K562 (cell line): ENCODE results near the gene HAPLN2. TPM values are rescaled to one million over a fixed set of nuclear protein-coding genes. Genes with fewer than 3 reads are reported as not detected.

Experiments
- ATF7 ChIP-seq: fragments of 450-650 bp; IDR thresholded peaks from 2 replicates; pipeline ENCODE4 v1.7.1; 2014; ENCODE audit warnings: mild to moderate bottlenecking, moderate library complexity
- BACH1 ChIP-seq: fragments of 200-800 bp; sonication (Bioruptor generic); IDR thresholded peaks from 2 replicates; pipeline ENCODE4 v1.6.1; 2016; ENCODE audit warnings: missing genetic modification characterization, missing compliant biosample characterization
- BRF1 ChIP-seq: IDR thresholded peaks from 3 replicates; pipeline ENCODE4 v1.6.1; 2011; ENCODE audit warnings: borderline replicate concordance, mild to moderate bottlenecking; ENCODE audit not compliant: insufficient read length; ENCODE audit errors: extremely low read depth
- CCNT2 ChIP-seq: IDR thresholded peaks from 2 replicates; pipeline ENCODE4 v1.6.1; 2011; ENCODE audit warnings: borderline replicate concordance, low read depth, mild to moderate bottlenecking, moderate library complexity, mixed read lengths, low read length; ENCODE audit not compliant: insufficient read length; ENCODE audit errors: extremely low read depth
- DDX20 ChIP-seq: fragments of 450-650 bp; IDR thresholded peaks from 2 replicates; pipeline ENCODE4 v1.6.1; 2016; ENCODE audit warnings: missing genetic modification characterization, low read depth, mild to moderate bottlenecking, missing compliant biosample characterization, moderate library complexity
- DMBX1 ChIP-seq: fragments of 250-450 bp; sonication (Bioruptor Pico); IDR thresholded peaks from 2 replicates; pipeline ENCODE4 v1.8.0; 2022; ENCODE audit warnings: inconsistent platforms, mild to moderate bottlenecking, moderate library complexity, borderline replicate concordance
- FOSL1 ChIP-seq: fragments of 200-800 bp; sonication (Bioruptor generic); conservative IDR thresholded peaks from 2 replicates; pipeline ENCODE4 v1.6.1; 2016; ENCODE audit warnings: missing genetic modification characterization, missing compliant biosample characterization
- FUS ChIP-seq: fragments of 200-400 bp; formaldehyde crosslinking; optimal IDR thresholded peaks from 2 replicates; pipeline ENCODE3; 2017; ENCODE audit warnings: low read depth, low read length
- HNRNPH1 ChIP-seq: fragments of 200-400 bp; formaldehyde crosslinking; optimal IDR thresholded peaks from 2 replicates; pipeline ENCODE3; 2017; ENCODE audit warnings: low read depth, mild to moderate bottlenecking, low read length, moderate library complexity
- ILF3 ChIP-seq: fragments of 450-650 bp; IDR thresholded peaks from 2 replicates; pipeline ENCODE4 v1.6.1; 2018; ENCODE audit warnings: antibody characterized with exemption, mild to moderate bottlenecking, moderate library complexity, borderline replicate concordance
- JUN ChIP-seq, 2 experiments: sonication (generic) in 1 of 2; formaldehyde crosslinking in 1 of 2; IDR thresholded peaks; 2 replicates each; pipeline versions ENCODE4 v1.6.1 to v1.8.0; 2012 to 2022; ENCODE audit warnings: borderline replicate concordance in 2 of 2, mild to moderate bottlenecking in 2 of 2, improper control_type of control experiment in 1 of 2, low read depth in 1 of 2, low read length in 1 of 2, missing genetic modification reagents in 1 of 2
- MIER1 ChIP-seq: fragments of 450-650 bp; IDR thresholded peaks from 2 replicates; pipeline ENCODE4 v1.6.1; 2016; ENCODE audit warnings: antibody characterized with exemption, mild to moderate bottlenecking, low read depth
- MTA2 ChIP-seq: fragments of 450-650 bp; IDR thresholded peaks from 2 replicates; pipeline ENCODE4 v1.6.1; 2016; ENCODE audit warnings: low read depth
- NCOA4 ChIP-seq: fragments of 450-650 bp; IDR thresholded peaks from 2 replicates; pipeline ENCODE4 v1.6.1; 2018; ENCODE audit warnings: mild to moderate bottlenecking; ENCODE audit not compliant: partially characterized antibody
- OTX1 ChIP-seq: fragments of 450-650 bp; formaldehyde crosslinking; IDR thresholded peaks from 2 replicates; pipeline ENCODE4 v1.4.0; 2022; ENCODE audit warnings: mild to moderate bottlenecking
- RFX5 ChIP-seq: IDR thresholded peaks from 2 replicates; pipeline ENCODE4 v1.6.1; 2011; ENCODE audit warnings: low read depth, mild to moderate bottlenecking, improper control_type of control experiment, low read length
- SIX5 ChIP-seq, 2 experiments: IDR thresholded peaks; 2 replicates each; pipeline ENCODE4 v1.6.1; 2011; ENCODE audit warnings: low read length in 2 of 2, borderline replicate concordance in 1 of 2, low read depth in 1 of 2, mild to moderate bottlenecking in 1 of 2, moderate library complexity in 1 of 2; ENCODE audit not compliant: insufficient read depth in 1 of 2
- TCF3 ChIP-seq: sonication (generic); formaldehyde crosslinking; IDR thresholded peaks from 2 replicates; pipeline ENCODE4 v1.4.0; 2020; ENCODE audit warnings: mild to moderate bottlenecking, missing genetic modification reagents
- ZEB2 ChIP-seq: fragments of 450-650 bp; IDR thresholded peaks from 2 replicates; pipeline ENCODE4 v1.6.1; 2016
- ZFP36 ChIP-seq: fragments of 150-350 bp; IDR thresholded peaks from 2 replicates; pipeline ENCODE4 v1.6.1; 2018; ENCODE audit warnings: low read length, low read depth; ENCODE audit not compliant: partially characterized antibody
- ZNF140 ChIP-seq: fragments of 250-450 bp; sonication (Bioruptor Pico); IDR thresholded peaks from 2 replicates; pipeline ENCODE4 v1.8.0; 2021; ENCODE audit warnings: moderate library complexity, mild to moderate bottlenecking, inconsistent platforms
- ZNF143 ChIP-seq: sonication (generic); formaldehyde crosslinking; IDR thresholded peaks from 2 replicates; pipeline ENCODE4 v1.9.0; 2022; ENCODE audit warnings: mild to moderate bottlenecking, missing genetic modification reagents
- ZNF696 ChIP-seq: fragments of 250-450 bp; sonication (Bioruptor Pico); conservative IDR thresholded peaks from 2 replicates; pipeline ENCODE4 v1.4.0; 2020; ENCODE audit warnings: mild to moderate bottlenecking, moderate library complexity
- polyA plus RNA-seq, 8 experiments: library from polyadenylated mRNA; depleted of rRNA in 4 of 8; stranded (reverse) in 5 of 8; unstranded in 3 of 8; fragments of >200 nt; fragmentation: Nextera tagmentation in 2 of 8; fragmentation: Illumina TruSeq in 1 of 8; extraction: Ambion mirVana in 2 of 8; extraction: Trizol in 1 of 8; gene quantifications; 2 replicates each; pipeline versions ENCODE4 v1.2.1 to v1.2.3, GENCODE V29; 2011 to 2014; ENCODE audit warnings: inconsistent platforms in 1 of 8, missing spikeins in 1 of 8
- total RNA-seq, 7 experiments: library from RNA; depleted of rRNA in 6 of 7; stranded (reverse); fragments of >200 nt in 6 of 7; fragmentation: Illumina TruSeq in 2 of 7; extraction: Trizol in 2 of 7; gene quantifications; 2 replicates each; pipeline versions ENCODE4 v1.2.1 to v1.2.3, GENCODE V29; 2011 to 2021; ENCODE audit warnings: low replicate concordance in 1 of 7
- TF ChIP-seq, protein P1 (sequence below): IDR thresholded peaks from 2 replicates; pipeline ENCODE4 v1.6.1; 2011; ENCODE audit warnings: borderline replicate concordance, low read depth, mild to moderate bottlenecking, moderate library complexity, low read length; ENCODE audit not compliant: insufficient read depth, poor library complexity, severe bottlenecking

Gene HAPLN2
- total and polyA plus RNA-seq, 9 of the 15 experiments (the other 6 are each of a cell fraction or from before 2014, with no cell fraction given): 0.14 to 5.2 (median 3.8) TPM; not detected in 4

DNA sequence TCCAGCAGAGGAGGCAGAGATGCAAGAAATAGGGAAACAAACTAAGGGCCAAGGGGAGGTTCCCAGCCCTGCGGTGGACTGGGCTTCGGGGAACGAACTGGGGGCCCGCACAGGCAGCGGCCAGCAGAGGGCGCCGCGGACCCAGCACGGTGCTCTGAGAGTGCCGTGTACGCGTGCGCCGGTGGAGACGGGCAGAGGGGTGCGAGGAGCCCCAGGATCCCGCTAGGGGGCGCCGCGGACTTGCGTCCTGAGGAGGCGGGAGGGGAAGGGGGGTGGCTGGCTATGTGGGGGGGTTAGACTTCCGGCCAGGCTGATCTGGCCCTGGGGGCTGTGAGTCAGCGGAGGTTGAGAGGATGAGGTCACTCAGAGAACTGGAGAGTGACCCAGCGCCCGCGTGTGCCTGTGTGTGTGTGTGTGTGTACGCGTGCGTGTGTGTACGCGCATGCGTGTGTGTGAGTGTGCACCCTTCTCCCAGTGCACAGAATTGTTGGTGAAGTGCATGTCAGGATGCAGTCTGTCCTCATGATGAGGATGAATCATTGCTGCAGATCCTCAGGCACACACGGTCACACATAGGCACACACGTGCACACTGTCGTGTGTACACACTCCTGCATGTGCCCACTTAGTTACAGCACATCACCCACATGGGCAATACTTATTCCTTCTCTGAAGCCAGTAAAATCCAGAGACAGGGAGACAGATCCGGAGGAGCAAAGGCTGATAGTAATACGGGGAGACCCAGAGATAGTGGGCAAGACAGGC lies 41.0 kb downstream of the HAPLN2 start (continued):
- TF ChIP-seq, protein P1, sequence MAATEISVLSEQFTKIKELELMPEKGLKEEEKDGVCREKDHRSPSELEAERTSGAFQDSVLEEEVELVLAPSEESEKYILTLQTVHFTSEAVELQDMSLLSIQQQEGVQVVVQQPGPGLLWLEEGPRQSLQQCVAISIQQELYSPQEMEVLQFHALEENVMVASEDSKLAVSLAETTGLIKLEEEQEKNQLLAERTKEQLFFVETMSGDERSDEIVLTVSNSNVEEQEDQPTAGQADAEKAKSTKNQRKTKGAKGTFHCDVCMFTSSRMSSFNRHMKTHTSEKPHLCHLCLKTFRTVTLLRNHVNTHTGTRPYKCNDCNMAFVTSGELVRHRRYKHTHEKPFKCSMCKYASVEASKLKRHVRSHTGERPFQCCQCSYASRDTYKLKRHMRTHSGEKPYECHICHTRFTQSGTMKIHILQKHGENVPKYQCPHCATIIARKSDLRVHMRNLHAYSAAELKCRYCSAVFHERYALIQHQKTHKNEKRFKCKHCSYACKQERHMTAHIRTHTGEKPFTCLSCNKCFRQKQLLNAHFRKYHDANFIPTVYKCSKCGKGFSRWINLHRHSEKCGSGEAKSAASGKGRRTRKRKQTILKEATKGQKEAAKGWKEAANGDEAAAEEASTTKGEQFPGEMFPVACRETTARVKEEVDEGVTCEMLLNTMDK: peak; percentile 99
- TF ChIP-seq JUN (IDR thresholded peaks at IDR 0.05; ENCODE audit: borderline replicate concordance, low read depth, low read length): peak; percentile 99
- peak; percentile 99 for TF ChIP-seq JUN (CRISPR knock-in tag; IDR thresholded peaks at IDR 0.05; ENCODE audit: borderline replicate concordance)
- peak; percentile 62; the same call in 1 of the 2 replicates for TF ChIP-seq OTX1
- TF ChIP-seq FOSL1 (tag): peak; percentile 97
- peak; percentile 61 for TF ChIP-seq MIER1
- no peak; the same call in 1 of the 2 replicates for TF ChIP-seq ILF3
- TF ChIP-seq DDX20 (tag): no peak
- TF ChIP-seq BACH1 (tag): no peak; the same call in 1 of the 2 replicates
- peak; percentile 32 for TF ChIP-seq TCF3
- no peak for TF ChIP-seq ZNF140
- peak; percentile 98 for TF ChIP-seq ATF7
- no peak for TF ChIP-seq NCOA4
- TF ChIP-seq BRF1: no peak
- TF ChIP-seq SIX5 (IDR thresholded peaks at IDR 0.05; ENCODE audit: borderline replicate concordance in 1 of 2, insufficient read depth in 1 of 2, low read depth in 1 of 2, low read length in 2 of 2): no peak
- no peak for TF ChIP-seq FUS
- TF ChIP-seq RFX5: no peak
- peak; percentile 17; the same call in 1 of the 2 replicates for TF ChIP-seq ZNF143 (CRISPR knock-in tag)
- peak; percentile 94 for TF ChIP-seq CCNT2
- TF ChIP-seq ZNF696 (CRISPR knock-in tag): no peak
- peak; percentile 45; the same call in 1 of the 2 replicates for TF ChIP-seq DMBX1
- no peak for TF ChIP-seq HNRNPH1
- no peak for TF ChIP-seq ZEB2
- no peak for TF ChIP-seq ZFP36
- no peak for TF ChIP-seq MTA2
